WERI-Rb-1 (cell line): ENCODE measurements around the gene FAM163B.
A peak's percentile ranks its signal among the peaks of the same experiment; 100 is the strongest.

Experiments used
- DNase-seq: peaks from one replicate; pipeline ENCODE4 v3.0.0-alpha.2; 2020
- H3K27ac ChIP-seq: fragments of 250-450 bp; sonication (Bioruptor Pico); 2 replicates; pipeline ENCODE4 v1.5.1; 2020; ENCODE audit warnings: mild to moderate bottlenecking, moderate library complexity
- H3K27me3 ChIP-seq: fragments of 250-450 bp; sonication (Bioruptor Pico); 2 replicates; pipeline ENCODE4 v1.5.1; 2021; ENCODE audit warnings: mild to moderate bottlenecking, low read depth, moderate library complexity; ENCODE audit not compliant: insufficient read depth, severe bottlenecking
- H3K36me3 ChIP-seq: fragments of 250-450 bp; sonication (Bioruptor Pico); 2 replicates; pipeline ENCODE4 v1.5.1; 2020; ENCODE audit warnings: mild to moderate bottlenecking, moderate library complexity
- H3K4me3 ChIP-seq: 2 replicates; pipeline ENCODE4 v1.5.1; 2011; ENCODE audit warnings: low read depth, mild to moderate bottlenecking, control low read depth, low read length
- H3K9me3 ChIP-seq: fragments of 250-450 bp; sonication (Bioruptor Pico); 2 replicates; pipeline ENCODE4 v1.5.1; 2021; ENCODE audit warnings: mild to moderate bottlenecking, moderate library complexity; ENCODE audit not compliant: severe bottlenecking
- TF ChIP-seq, protein P1 (sequence below): IDR thresholded peaks from 2 replicates; pipeline ENCODE4 v1.5.1; 2011; ENCODE audit warnings: low read depth, mild to moderate bottlenecking, control low read depth, inconsistent platforms, low read length

Gene FAM163B

DNA sequence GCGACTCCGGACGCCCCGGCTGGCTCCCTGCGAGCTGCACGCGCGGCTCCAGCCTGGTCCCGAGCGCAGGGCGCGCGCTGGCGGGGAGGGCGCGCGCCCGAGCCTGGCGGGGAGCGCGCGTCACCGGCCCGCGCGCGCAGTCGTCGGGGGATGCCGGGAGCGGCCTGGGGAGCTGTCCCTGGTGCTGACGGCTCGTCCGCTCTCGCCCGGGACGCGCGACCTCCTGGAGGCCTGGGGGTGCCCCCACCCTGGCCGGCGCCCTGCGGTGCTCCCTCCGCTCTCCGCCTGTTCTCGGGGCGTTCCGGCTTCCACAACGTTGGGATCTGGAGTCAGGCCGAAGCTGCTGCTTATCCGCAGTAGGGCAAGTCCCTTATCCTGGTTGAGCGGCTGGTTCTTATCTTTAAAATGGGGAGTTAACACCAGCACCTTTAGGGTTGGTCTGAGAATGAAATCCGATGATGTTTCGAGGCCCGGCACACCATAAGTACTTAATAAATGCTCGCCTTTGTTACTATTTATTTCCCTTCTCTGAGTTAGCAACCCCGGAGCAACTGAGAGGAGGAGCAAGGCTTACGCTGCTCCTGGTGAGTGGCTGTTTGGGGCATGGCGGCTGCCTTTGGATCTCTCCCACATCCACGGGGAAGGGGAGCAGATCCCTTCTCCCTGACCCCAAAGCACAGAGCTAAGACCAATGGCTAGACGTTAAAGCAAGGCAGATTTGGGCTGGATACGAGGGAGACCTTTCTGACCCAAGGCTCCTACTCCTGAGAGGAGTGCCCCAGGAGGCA, at the start of gene FAM163B:
Gene FAM163B (minus strand): TSS at position 79 of the 788 bp plus-strand sequence. CDS start 29,166 bp downstream, outside the sequence.
- Histone ChIP-seq H3K4me3 (peak within 1 kb of the TSS; percentile 50), H3K36me3 (peaks cover 8% of the 10 kb centered on the region), H3K9me3 (no peaks in the 10 kb centered on the region), H3K27ac (peak within 1 kb of the TSS; percentile 40; the same call in 1 of the 2 replicates), H3K27me3 (no peaks in the 10 kb centered on the region)
- DNase-seq = peak; percentile 51
- TF ChIP-seq, protein P1, sequence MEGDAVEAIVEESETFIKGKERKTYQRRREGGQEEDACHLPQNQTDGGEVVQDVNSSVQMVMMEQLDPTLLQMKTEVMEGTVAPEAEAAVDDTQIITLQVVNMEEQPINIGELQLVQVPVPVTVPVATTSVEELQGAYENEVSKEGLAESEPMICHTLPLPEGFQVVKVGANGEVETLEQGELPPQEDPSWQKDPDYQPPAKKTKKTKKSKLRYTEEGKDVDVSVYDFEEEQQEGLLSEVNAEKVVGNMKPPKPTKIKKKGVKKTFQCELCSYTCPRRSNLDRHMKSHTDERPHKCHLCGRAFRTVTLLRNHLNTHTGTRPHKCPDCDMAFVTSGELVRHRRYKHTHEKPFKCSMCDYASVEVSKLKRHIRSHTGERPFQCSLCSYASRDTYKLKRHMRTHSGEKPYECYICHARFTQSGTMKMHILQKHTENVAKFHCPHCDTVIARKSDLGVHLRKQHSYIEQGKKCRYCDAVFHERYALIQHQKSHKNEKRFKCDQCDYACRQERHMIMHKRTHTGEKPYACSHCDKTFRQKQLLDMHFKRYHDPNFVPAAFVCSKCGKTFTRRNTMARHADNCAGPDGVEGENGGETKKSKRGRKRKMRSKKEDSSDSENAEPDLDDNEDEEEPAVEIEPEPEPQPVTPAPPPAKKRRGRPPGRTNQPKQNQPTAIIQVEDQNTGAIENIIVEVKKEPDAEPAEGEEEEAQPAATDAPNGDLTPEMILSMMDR = no peak

DNA sequence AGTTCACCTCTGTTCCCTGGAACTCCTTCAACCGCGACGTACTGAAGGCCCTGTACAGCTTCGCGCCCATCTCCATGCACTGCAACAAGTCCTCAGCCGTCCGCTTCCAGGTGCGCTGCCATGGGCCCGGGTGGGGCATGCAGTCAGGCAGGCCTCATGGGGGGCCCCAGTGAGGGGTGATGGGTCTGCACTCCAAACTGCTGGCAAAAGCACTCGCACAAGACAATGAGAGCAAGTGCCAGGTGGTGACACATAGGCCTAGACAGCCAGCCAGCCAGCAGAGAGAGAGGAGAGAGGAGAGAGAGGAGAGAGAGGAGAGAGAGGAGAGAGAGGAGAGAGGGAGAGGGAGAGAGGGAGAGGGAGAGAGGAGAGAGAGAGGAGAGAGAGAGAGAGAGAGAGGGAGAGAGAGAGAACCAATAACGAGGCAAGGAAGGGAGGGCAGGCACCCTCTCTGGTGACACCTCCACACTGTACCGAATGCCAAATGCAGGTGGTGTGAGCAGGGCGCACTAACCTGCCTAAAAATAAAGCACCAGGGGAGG, 48.0 kb upstream of the FAM163B start:
- TF ChIP-seq, protein P1 = no peak
- no peak overlapping the region for H3K4me3 ChIP-seq
- peaks cover 31% of the 10 kb centered on the region for H3K36me3 ChIP-seq
- DNase-seq = no peak
- peak overlapping the region; percentile 32 for H3K27ac ChIP-seq
- no peaks in the 10 kb centered on the region for H3K27me3 ChIP-seq
- no peaks in the 10 kb centered on the region for H3K9me3 ChIP-seq

DNA sequence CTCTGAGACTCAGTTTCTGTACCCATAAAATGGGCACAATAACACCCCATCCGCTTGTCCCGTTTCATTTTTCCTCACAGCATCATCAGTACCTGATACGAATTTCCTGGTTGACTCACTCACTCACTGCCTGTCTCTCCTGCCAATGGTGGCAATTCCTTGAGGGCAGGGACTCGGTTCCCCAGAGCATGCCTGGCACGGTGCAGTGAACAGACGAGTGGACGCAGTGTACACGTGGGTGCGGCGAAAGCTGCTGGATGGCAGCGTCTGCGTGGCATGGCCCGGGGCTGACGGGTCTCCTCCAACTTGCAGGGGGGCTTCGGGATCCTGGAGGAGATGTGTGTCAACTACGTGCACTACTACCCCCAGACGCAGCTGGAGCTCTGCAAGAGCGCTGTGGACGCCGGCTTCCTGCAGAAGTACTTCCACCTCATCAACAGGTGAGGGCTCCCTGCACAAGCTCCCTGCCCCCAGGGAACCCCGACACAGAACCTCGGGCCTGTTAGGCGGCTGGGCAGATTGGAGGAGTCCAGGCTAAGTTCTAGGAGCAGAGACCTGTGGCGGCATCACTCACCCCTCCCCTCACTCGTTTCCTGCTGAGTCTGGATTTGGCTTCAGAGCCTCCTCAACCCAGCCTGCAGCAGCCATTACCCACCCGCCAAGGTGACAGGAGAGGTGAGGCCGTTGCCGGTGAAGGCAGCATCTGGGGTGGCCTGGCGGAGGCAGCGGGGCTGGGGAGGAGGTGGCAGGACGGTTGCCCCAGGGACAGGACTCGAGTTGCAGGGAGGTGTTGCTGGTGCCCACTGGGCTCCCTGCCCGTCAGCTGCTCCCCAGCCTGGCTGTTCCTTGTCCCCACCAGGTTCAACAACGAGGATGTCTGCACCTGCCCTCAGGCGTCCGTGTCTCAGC, 47.3 kb upstream of the FAM163B start:
- Histone ChIP-seq H3K27me3 (no peaks in the 10 kb centered on the region), H3K36me3 (peaks cover 29% of the 10 kb centered on the region), H3K4me3 (no peak overlapping the region), H3K9me3 (no peaks in the 10 kb centered on the region), H3K27ac (peak overlapping the region; percentile 32)
- no peak for DNase-seq
- TF ChIP-seq, protein P1 = no peak

DNA sequence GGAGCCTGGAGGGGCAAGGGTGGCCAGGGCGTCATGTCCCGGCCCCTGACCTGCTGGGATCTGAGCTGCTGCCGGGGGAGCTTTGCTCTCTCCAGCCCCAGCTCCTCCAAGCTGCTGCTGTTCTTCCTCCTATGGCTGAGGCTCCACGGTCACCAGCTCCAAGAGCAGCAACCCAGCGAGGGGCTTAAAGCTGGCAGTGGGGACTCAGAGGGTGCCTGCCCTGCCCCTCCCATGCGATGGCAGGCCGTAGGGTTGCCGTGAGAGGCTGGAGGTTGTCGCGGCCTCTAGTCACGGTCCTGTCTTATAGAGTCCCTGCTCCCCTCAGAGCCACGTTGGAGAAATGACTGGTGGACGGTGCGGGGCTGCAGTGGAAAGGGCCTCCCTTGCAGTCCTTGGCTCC, 46.5 kb upstream of the FAM163B start:
- Histone ChIP-seq H3K36me3 (peaks cover 29% of the 10 kb centered on the region), H3K27ac (peak overlapping the region; percentile 31), H3K9me3 (no peaks in the 10 kb centered on the region), H3K4me3 (no peak overlapping the region), H3K27me3 (no peaks in the 10 kb centered on the region)
- no peak for DNase-seq
- TF ChIP-seq, protein P1 = no peak

DNA sequence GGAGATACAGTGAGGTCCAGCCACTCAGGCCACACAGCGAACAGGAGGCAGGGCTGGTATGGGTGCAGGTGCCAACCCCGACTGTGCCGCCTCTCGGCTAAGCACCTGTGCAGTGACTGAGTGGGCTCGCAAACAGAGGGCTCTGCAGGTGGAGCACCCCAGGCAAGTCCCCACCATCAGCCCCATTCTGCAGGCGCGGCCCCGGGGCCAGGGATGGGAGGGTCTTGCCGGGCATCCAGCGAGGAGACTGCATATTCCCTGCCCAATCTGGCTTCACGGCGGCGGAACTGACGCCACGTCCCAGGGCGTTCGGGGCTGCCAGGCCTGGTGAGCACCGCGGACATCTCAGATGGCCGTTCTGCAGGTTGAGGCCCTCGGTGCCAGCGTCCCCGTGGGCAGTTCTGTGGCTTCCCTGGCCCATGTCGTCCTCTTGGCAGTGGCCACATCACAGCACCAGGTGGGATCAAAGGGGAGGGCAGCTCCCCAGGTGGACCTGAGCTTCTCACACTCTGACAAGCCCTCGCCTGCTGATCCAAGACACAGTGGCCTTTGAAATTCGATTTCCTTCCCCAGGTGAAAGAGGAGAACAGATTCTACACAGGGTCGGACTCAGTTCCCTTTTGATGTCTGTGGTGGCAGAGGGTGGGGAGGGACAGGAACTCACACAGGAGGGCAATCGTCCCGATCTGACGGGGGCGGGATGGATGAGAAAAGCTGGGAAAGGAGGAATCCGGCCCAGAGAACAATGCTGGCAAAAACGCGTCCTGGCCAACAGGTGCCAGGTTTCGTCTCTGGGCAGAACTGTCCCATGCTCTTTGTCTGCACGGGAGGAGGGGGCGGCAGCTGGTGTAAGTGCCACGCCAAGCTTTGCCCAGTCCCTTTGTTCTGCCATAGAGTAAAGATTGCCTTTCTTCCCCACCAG, 45.8 kb upstream of the FAM163B start:
- no peaks in the 10 kb centered on the region for H3K9me3 ChIP-seq
- no peak overlapping the region for H3K4me3 ChIP-seq
- DNase-seq = no peak
- no peaks in the 10 kb centered on the region for H3K27me3 ChIP-seq
- TF ChIP-seq, protein P1 = no peak
- H3K36me3 ChIP-seq = peaks cover 29% of the 10 kb centered on the region
- no peak overlapping the region; the same call in 1 of the 2 replicates for H3K27ac ChIP-seq
